ENCODE data around the gene EHF. TPM values are rescaled to one million over a fixed set of nuclear protein-coding genes. Genes with fewer than 3 reads are reported as not detected.

Gene EHF
- total RNA-seq, 1 experiment from 2014 or later = 0.51 TPM

DNA sequence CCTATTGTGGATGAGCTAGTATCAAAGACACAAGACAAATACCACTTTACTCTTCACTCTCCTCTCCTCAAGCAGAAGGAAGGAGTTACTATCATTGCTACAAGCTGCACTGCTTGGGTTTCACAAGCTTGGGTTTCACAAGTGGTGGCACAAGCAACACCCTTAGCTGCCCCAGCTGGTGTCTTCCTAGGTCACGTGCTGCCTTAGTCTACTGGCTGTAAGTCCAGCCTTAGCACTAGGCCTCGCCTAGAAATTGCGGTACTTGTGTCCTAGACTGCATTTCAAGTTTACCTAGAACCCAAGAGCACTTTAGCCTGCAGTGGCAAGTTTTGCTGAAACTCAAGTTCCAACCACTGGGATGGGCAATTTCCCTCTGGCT is 86.6 kb downstream of the EHF start:
- no peak overlapping the region for H3K27ac ChIP-seq (ENCODE audit: low read length)
- DNase-seq (ENCODE audit: low read depth, low spot score) (no peak), ATAC-seq (no peak)
- H3K9me3 ChIP-seq (ENCODE audit: control insufficient read depth, insufficient read depth, low read depth, low read length) = peaks cover 34% of the 10 kb centered on the region
- no peaks in the 10 kb centered on the region for H3K27me3 ChIP-seq (ENCODE audit: control insufficient read depth, insufficient read depth, low read length)
- in situ Hi-C loops (cut with HindIII; ENCODE audit: low pct_unique_long_range_greater_than_20kb, low sequenced_read_pairs) (no loop called here), intact Hi-C loops (cut with micrococcal nuclease; ENCODE audit: unreplicated experiment) (no loop called here)
- no peaks in the 10 kb centered on the region for H3K36me3 ChIP-seq (ENCODE audit: control insufficient read depth, insufficient read depth, low read length)
- BruUV-seq (replicated peaks) = no TSS peak
- no peak overlapping the region for H3K4me3 ChIP-seq (ENCODE audit: low read depth in 2 of 2, low read length in 2 of 2)
- no peaks in the 10 kb centered on the region for H3K4me1 ChIP-seq (ENCODE audit: control insufficient read depth, insufficient read depth, low read length)
- TF ChIP-seq CTCF (IDR thresholded peaks at IDR 0.05) (no peak), REST (IDR thresholded peaks at IDR 0.05; ENCODE audit: insufficient read depth in 1 of 2, low read depth in 2 of 2, low read length in 1 of 2) (no peak), TCF7L2 (IDR thresholded peaks at IDR 0.05; ENCODE audit: low read depth, low read length) (no peak), SIN3A (IDR thresholded peaks at IDR 0.05; ENCODE audit: borderline replicate concordance, insufficient read depth, low read depth, low read length) (no peak), POLR2AphosphoS5 (IDR thresholded peaks at IDR 0.05; ENCODE audit: low read depth, low read length) (no peak)
- ChIA-PET POLR2A (no interaction called here), CTCF (no interaction called here)

Other genes with a start within 250 kb of the EHF start
- gene CAT, start 182.2 kb upstream of the EHF start, total RNA-seq (2021; ENCODE audit: unreplicated experiment) = 65.9 TPM
- gene ELF5, start 107.3 kb upstream of the EHF start, total RNA-seq (2021; ENCODE audit: unreplicated experiment) = not detected